ENCODE results near the gene PITPNM3. TPM values are rescaled to one million over a fixed set of nuclear protein-coding genes. Genes with fewer than 3 reads are reported as not detected.

PITPNM3 gene
- total RNA-seq, 1 experiment from 2014 or later, result 4.2 TPM

DNA sequence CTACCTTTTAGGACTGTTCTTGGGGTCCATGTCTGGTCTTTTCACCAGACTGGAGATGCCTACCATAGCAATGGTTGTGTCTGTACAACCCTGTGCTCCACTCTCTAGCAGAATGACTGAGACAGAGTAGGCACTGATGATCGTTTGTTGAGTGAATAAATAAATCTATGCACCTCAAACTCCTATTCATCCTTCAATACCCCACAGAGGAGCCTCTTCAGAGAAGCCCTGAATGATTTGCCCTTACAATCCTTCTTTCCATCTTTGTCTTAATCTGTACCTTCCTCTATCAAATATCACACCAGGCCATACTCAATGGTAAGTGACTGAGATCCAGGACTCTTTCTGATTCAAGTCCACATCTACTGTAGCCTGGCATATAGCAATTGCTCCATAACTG lies 88.8 kb downstream of the PITPNM3 start:
- H3K9ac ChIP-seq (ENCODE audit: low read length), result no peak overlapping the region
- no peaks in the 10 kb centered on the region for H3K36me3 ChIP-seq (ENCODE audit: control insufficient read depth in 1 of 2, insufficient read depth in 2 of 2, low read length in 2 of 2)
- H3K27me3 ChIP-seq (ENCODE audit: insufficient read depth, low read length), result no peaks in the 10 kb centered on the region
- no peaks in the 10 kb centered on the region for H3K79me2 ChIP-seq (ENCODE audit: insufficient read depth, low read length)
- no peak for DNase-seq (ENCODE audit: low read depth, low spot score)
- intact Hi-C loops (cut with micrococcal nuclease), result no loop called here
- TF ChIP-seq CBX3 (IDR thresholded peaks at IDR 0.05; ENCODE audit: low read depth), result no peak
- no peak for TF ChIP-seq EZH2 (IDR thresholded peaks at IDR 0.05)
- TF ChIP-seq, protein P1, sequence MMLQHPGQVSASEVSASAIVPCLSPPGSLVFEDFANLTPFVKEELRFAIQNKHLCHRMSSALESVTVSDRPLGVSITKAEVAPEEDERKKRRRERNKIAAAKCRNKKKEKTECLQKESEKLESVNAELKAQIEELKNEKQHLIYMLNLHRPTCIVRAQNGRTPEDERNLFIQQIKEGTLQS (IDR thresholded peaks at IDR 0.05), result no peak
- TF ChIP-seq CEBPB (IDR thresholded peaks at IDR 0.05; ENCODE audit: low read depth), result no peak
- no peak for TF ChIP-seq SIN3A (IDR thresholded peaks at IDR 0.05; ENCODE audit: low read depth)
- TF ChIP-seq, protein P2, sequence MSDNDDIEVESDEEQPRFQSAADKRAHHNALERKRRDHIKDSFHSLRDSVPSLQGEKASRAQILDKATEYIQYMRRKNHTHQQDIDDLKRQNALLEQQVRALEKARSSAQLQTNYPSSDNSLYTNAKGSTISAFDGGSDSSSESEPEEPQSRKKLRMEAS (IDR thresholded peaks at IDR 0.05), result no peak
- TF ChIP-seq, protein P3, sequence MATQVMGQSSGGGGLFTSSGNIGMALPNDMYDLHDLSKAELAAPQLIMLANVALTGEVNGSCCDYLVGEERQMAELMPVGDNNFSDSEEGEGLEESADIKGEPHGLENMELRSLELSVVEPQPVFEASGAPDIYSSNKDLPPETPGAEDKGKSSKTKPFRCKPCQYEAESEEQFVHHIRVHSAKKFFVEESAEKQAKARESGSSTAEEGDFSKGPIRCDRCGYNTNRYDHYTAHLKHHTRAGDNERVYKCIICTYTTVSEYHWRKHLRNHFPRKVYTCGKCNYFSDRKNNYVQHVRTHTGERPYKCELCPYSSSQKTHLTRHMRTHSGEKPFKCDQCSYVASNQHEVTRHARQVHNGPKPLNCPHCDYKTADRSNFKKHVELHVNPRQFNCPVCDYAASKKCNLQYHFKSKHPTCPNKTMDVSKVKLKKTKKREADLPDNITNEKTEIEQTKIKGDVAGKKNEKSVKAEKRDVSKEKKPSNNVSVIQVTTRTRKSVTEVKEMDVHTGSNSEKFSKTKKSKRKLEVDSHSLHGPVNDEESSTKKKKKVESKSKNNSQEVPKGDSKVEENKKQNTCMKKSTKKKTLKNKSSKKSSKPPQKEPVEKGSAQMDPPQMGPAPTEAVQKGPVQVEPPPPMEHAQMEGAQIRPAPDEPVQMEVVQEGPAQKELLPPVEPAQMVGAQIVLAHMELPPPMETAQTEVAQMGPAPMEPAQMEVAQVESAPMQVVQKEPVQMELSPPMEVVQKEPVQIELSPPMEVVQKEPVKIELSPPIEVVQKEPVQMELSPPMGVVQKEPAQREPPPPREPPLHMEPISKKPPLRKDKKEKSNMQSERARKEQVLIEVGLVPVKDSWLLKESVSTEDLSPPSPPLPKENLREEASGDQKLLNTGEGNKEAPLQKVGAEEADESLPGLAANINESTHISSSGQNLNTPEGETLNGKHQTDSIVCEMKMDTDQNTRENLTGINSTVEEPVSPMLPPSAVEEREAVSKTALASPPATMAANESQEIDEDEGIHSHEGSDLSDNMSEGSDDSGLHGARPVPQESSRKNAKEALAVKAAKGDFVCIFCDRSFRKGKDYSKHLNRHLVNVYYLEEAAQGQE (IDR thresholded peaks at IDR 0.05; ENCODE audit: low read depth), result no peak
- no peak for TF ChIP-seq SRF (IDR thresholded peaks at IDR 0.05; ENCODE audit: low read depth)
- TF ChIP-seq ZFX (IDR thresholded peaks at IDR 0.05), result no peak
- TF ChIP-seq, protein P4, sequence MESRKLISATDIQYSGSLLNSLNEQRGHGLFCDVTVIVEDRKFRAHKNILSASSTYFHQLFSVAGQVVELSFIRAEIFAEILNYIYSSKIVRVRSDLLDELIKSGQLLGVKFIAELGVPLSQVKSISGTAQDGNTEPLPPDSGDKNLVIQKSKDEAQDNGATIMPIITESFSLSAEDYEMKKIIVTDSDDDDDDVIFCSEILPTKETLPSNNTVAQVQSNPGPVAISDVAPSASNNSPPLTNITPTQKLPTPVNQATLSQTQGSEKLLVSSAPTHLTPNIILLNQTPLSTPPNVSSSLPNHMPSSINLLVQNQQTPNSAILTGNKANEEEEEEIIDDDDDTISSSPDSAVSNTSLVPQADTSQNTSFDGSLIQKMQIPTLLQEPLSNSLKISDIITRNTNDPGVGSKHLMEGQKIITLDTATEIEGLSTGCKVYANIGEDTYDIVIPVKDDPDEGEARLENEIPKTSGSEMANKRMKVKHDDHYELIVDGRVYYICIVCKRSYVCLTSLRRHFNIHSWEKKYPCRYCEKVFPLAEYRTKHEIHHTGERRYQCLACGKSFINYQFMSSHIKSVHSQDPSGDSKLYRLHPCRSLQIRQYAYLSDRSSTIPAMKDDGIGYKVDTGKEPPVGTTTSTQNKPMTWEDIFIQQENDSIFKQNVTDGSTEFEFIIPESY (IDR thresholded peaks at IDR 0.05; ENCODE audit: extremely low read depth, insufficient replicate concordance, low read length), result no peak
- no peak for TF ChIP-seq FOSL1 (IDR thresholded peaks at IDR 0.05; ENCODE audit: low read depth)
- TF ChIP-seq ELF1 (IDR thresholded peaks at IDR 0.05; ENCODE audit: borderline replicate concordance, low read depth), result no peak
- TF ChIP-seq POLR2AphosphoS5 (IDR thresholded peaks at IDR 0.05; ENCODE audit: low read depth, low read length), result no peak
- no peak for TF ChIP-seq RAD21 (IDR thresholded peaks at IDR 0.05; ENCODE audit: low read depth)
- TF ChIP-seq ZNF274 (IDR thresholded peaks at IDR 0.05; ENCODE audit: low read depth, low read length), result no peak
- no peak for TF ChIP-seq EZH2phosphoT487 (IDR thresholded peaks at IDR 0.05; ENCODE audit: borderline replicate concordance)
- no peak for TF ChIP-seq TCF7L2 (IDR thresholded peaks at IDR 0.05; ENCODE audit: borderline replicate concordance, extremely low read depth, insufficient read depth, insufficient read length)
- ATAC-seq, result no peak
- H3K4me2 ChIP-seq (ENCODE audit: low read length), result no peak overlapping the region
- ChIA-PET RAD21 (ENCODE audit: low non-redundant PET in 1 of 2, low total read pairs in 2 of 2, uncharacterized antibody in 2 of 2, unreplicated experiment in 2 of 2) (no interaction called here), CTCF (no interaction called here), POLR2A (no interaction called here)
- no peak overlapping the region for H3K27ac ChIP-seq (ENCODE audit: low read depth, low read length)
- no peak overlapping the region for H3K4me3 ChIP-seq (replicated peaks in 1 of 2; ENCODE audit: low read depth in 1 of 2, low read length in 2 of 2)
- H2AFZ ChIP-seq (ENCODE audit: low read depth, low read length, poor library complexity, severe bottlenecking), result no peak overlapping the region
- peaks cover 12 to 15% of the 10 kb centered on the region in 2 experiments; a peak in 3 of 4 replicates for H3K4me1 ChIP-seq (ENCODE audit: control insufficient read depth in 1 of 2, insufficient read depth in 2 of 2, low read length in 2 of 2)
- H3K9me2 ChIP-seq (ENCODE audit: insufficient read depth), result no peaks in the 10 kb centered on the region
- BruUV-seq (replicated peaks), result no TSS peak
- peaks cover 0 to 10% of the 10 kb centered on the region in 2 experiments; a peak in 1 of 4 replicates for H3K9me3 ChIP-seq (ENCODE audit: control insufficient read depth in 1 of 2, insufficient read depth in 1 of 2, low read depth in 1 of 2, low read length in 2 of 2)
- no peaks in the 10 kb centered on the region for H4K20me1 ChIP-seq (ENCODE audit: insufficient read depth)

Measured in HCT116 (cell line).